ENCODE data around the gene LNP1.
A peak's percentile ranks its signal among the peaks of the same experiment; 100 is the strongest.

Gene LNP1

GRCh38 chr3:100399341-100400071 lies 1.8 kb upstream of the LNP1 start:
- DNase-seq (ENCODE audit: low spot score): no peak

- peak; percentile 35 for DNase-seq (ENCODE audit: low spot score)
Measured at GRCh38 chr3:100400419-100400779, 940 bp upstream of the LNP1 start.

GRCh38 chr3:100401674-100402041 lies 319 bp downstream of the LNP1 start:
- DNase-seq (ENCODE audit: low spot score): peak; percentile 54

- DNase-seq (ENCODE audit: low spot score): no peak
Measured at GRCh38 chr3:100402256-100402655, 917 bp downstream of the LNP1 start.

- no peak for DNase-seq (ENCODE audit: low spot score)
Measured at GRCh38 chr3:100402891-100403290, 1.6 kb downstream of the LNP1 start.

GRCh38 chr3:100403362-100404249 lies 2.3 kb downstream of the LNP1 start:
- no peak for DNase-seq (ENCODE audit: low spot score)

GRCh38 chr3:100404250-100404548 lies 2.9 kb downstream of the LNP1 start:
- no peak for DNase-seq (ENCODE audit: low spot score)

GRCh38 chr3:100407164-100407563 lies 5.8 kb downstream of the LNP1 start:
- DNase-seq (ENCODE audit: low spot score): no peak

GRCh38 chr3:100407977-100408532 lies 6.7 kb downstream of the LNP1 start:
- no peak for DNase-seq (ENCODE audit: low spot score)

GRCh38 chr3:100411091-100411982 lies 10.0 kb downstream of the LNP1 start:
- DNase-seq (ENCODE audit: low spot score): no peak

GRCh38 chr3:100412912-100413590 lies 11.7 kb downstream of the LNP1 start:
- no peak for DNase-seq (ENCODE audit: low spot score)

- DNase-seq (ENCODE audit: low spot score): no peak
Measured at GRCh38 chr3:100413613-100414012, 12.3 kb downstream of the LNP1 start.

GRCh38 chr3:100416176-100416575 lies 14.8 kb downstream of the LNP1 start:
- no peak for DNase-seq (ENCODE audit: low spot score)

GRCh38 chr3:100416863-100417262 lies 15.5 kb downstream of the LNP1 start:
- no peak for DNase-seq (ENCODE audit: low spot score)

- no peak for DNase-seq (ENCODE audit: low spot score)
Measured at GRCh38 chr3:100419406-100419805, 18.1 kb downstream of the LNP1 start.

- DNase-seq (ENCODE audit: low spot score): no peak
Measured at GRCh38 chr3:100420885-100421284, 19.5 kb downstream of the LNP1 start.

- no peak for DNase-seq (ENCODE audit: low spot score)
Measured at GRCh38 chr3:100423611-100424010, 22.3 kb downstream of the LNP1 start.

GRCh38 chr3:100424261-100424660 lies 22.9 kb downstream of the LNP1 start:
- DNase-seq (ENCODE audit: low spot score): no peak

- no peak for DNase-seq (ENCODE audit: low spot score)
Measured at GRCh38 chr3:100425316-100425715, 24.0 kb downstream of the LNP1 start.

- no peak for DNase-seq (ENCODE audit: low spot score)
Measured at GRCh38 chr3:100426067-100426682, 24.8 kb downstream of the LNP1 start.

- DNase-seq (ENCODE audit: low spot score): no peak
Measured at GRCh38 chr3:100427699-100428098, 26.4 kb downstream of the LNP1 start.

Measured in CD4-positive, alpha-beta T cell treated with Interleukin-2 at 100 ng/mL for 4 hours (primary cell).